ENCODE data around the gene C4B.
"Not testable (repeated sequence)": the region's sequence is repeated elsewhere in the genome, so short reads cannot be mapped to it uniquely, and the experiment has no call there.

Gene C4B

GRCh38 chr6:32052626-32053025, 38.0 kb downstream of the C4B start:
- not testable (repeated sequence) for DNase-seq (ENCODE audit: low spot score)

- not testable (repeated sequence) for DNase-seq (ENCODE audit: low spot score)
Measured at GRCh38 chr6:32053314-32053713, 38.7 kb downstream of the C4B start.

GRCh38 chr6:32055756-32056155, 41.2 kb downstream of the C4B start:
- DNase-seq (ENCODE audit: low spot score) = not testable (repeated sequence)

- DNase-seq (ENCODE audit: low spot score) = no peak
Measured at GRCh38 chr6:32056254-32056653, 41.7 kb downstream of the C4B start.

- DNase-seq (ENCODE audit: low spot score) = no peak
Measured at GRCh38 chr6:32057966-32058365, 43.4 kb downstream of the C4B start.

GRCh38 chr6:32058511-32058963, 43.9 kb downstream of the C4B start:
- DNase-seq (ENCODE audit: low spot score) = no peak

GRCh38 chr6:32060966-32061655, 46.5 kb downstream of the C4B start:
- no peak for DNase-seq (ENCODE audit: low spot score)

GRCh38 chr6:32064706-32065105, 50.1 kb downstream of the C4B start:
- no peak for DNase-seq (ENCODE audit: low spot score)

GRCh38 chr6:32067521-32067920, 52.9 kb downstream of the C4B start:
- not testable (repeated sequence) for DNase-seq (ENCODE audit: low spot score)

GRCh38 chr6:32068315-32068714, 53.7 kb downstream of the C4B start:
- DNase-seq (ENCODE audit: low spot score) = not testable (repeated sequence)

GRCh38 chr6:32068867-32069266, 54.3 kb downstream of the C4B start:
- DNase-seq (ENCODE audit: low spot score) = no peak

- no peak for DNase-seq (ENCODE audit: low spot score)
Measured at GRCh38 chr6:32069460-32069859, 54.9 kb downstream of the C4B start.

- no peak for DNase-seq (ENCODE audit: low spot score)
Measured at GRCh38 chr6:32069878-32070515, 55.4 kb downstream of the C4B start.

- no peak for DNase-seq (ENCODE audit: low spot score)
Measured at GRCh38 chr6:32070814-32071543, 56.4 kb downstream of the C4B start.

GRCh38 chr6:32073101-32073500, 58.5 kb downstream of the C4B start:
- no peak for DNase-seq (ENCODE audit: low spot score)

GRCh38 chr6:32073613-32074012, 59.0 kb downstream of the C4B start:
- no peak for DNase-seq (ENCODE audit: low spot score)

GRCh38 chr6:32074996-32075532, 60.5 kb downstream of the C4B start:
- DNase-seq (ENCODE audit: low spot score) = no peak

- no peak for DNase-seq (ENCODE audit: low spot score)
Measured at GRCh38 chr6:32075781-32076180, 61.2 kb downstream of the C4B start.

- no peak for DNase-seq (ENCODE audit: low spot score)
Measured at GRCh38 chr6:32076321-32076809, 61.8 kb downstream of the C4B start.

- no peak for DNase-seq (ENCODE audit: low spot score)
Measured at GRCh38 chr6:32079566-32080290, 65.1 kb downstream of the C4B start.

- DNase-seq (ENCODE audit: low spot score) = no peak
Measured at GRCh38 chr6:32081168-32081990, 66.8 kb downstream of the C4B start.
